HepG2 (cell line): ENCODE measurements around the gene SCIN. TPM values are rescaled to one million over a fixed set of nuclear protein-coding genes. Genes with fewer than 3 reads are reported as not detected.

Experiments used
- ATAC-seq: fragments of 200-7000 bp; cut with Tn5 transposase; 3 replicates; pipeline ENCODE4 v1.9.1; 2020; ENCODE audit warnings: mild to moderate bottlenecking, moderate library complexity
- BruUV-seq: library from RNA; stranded (reverse); fragments of 400-500 nt; replicated peaks from 2 replicates; lab custom pipeline; 2021; lab: Mats Ljungman, UMichigan
- CTCF ChIA-PET: fragments of 300-600 bp; formaldehyde crosslinking; extraction: SDS; loops from one replicate; lab custom pipeline; 2021; ENCODE audit warnings: low total read pairs, inconsistent platforms, low intra/inter-chr PET ratio; lab: Yijun Ruan, JAX
- POLR2A ChIA-PET: fragments of 350-600 bp; sonication (Branson Sonifier 250); formaldehyde crosslinking; loops from one replicate; lab custom pipeline; 2020; ENCODE audit warnings: antibody characterized with exemption, inconsistent platforms; lab: Yijun Ruan, JAX
- DNase-seq: peaks from one replicate; pipeline ENCODE4 v3.0.0-alpha.2; 2015; ENCODE audit warnings: low spot score
- FAIRE-seq: peaks from 3 replicates; lab custom pipeline; 2011; peaks lifted over from hg19 to GRCh38; lab: Jason Lieb, UNC
- H2AFZ ChIP-seq: one replicate; pipeline ENCODE4 v1.6.1; 2011; ENCODE audit warnings: low read length, inconsistent platforms
- H3K27ac ChIP-seq: fragments of 300-600 bp; 3 replicates; pipeline ENCODE4 v1.8.0; 2011; ENCODE audit warnings: mixed run types, mild to moderate bottlenecking, mixed read lengths, low read length, inconsistent platforms; ENCODE audit not compliant: insufficient read depth; ENCODE audit errors: extremely low read length
- H3K27me3 ChIP-seq, 2 experiments: fragments of 200-600 bp in 1 of 2; 2 replicates in 1 of 2; 3 replicates in 1 of 2; pipeline versions ENCODE4 v1.6.0 to v1.8.0; 2011; ENCODE audit warnings: low read length in 2 of 2, mild to moderate bottlenecking in 2 of 2, moderate library complexity in 2 of 2, inconsistent platforms in 1 of 2; ENCODE audit not compliant: insufficient read depth in 2 of 2, control insufficient read depth in 1 of 2
- H3K36me3 ChIP-seq, 2 experiments: fragments of 200-600 bp in 1 of 2; replicated peaks in 1 of 2; 2 replicates in 1 of 2; 3 replicates in 1 of 2; pipeline versions ENCODE4 v1.5.1 to v1.8.0; 2011; ENCODE audit warnings: low read length in 2 of 2, inconsistent platforms in 1 of 2; ENCODE audit not compliant: insufficient read depth in 2 of 2, control insufficient read depth in 1 of 2
- H3K4me1 ChIP-seq: 2 replicates; pipeline ENCODE4 v1.5.1; 2012; ENCODE audit warnings: low read length, inconsistent platforms; ENCODE audit not compliant: insufficient read depth
- H3K4me2 ChIP-seq: 2 replicates; pipeline ENCODE4 v1.6.0; 2011; ENCODE audit warnings: low read depth, low read length, inconsistent platforms
- H3K4me3 ChIP-seq, 3 experiments: fragments of 200-600 bp in 1 of 3; sonication (generic), shearing (Covaris generic) in 1 of 3; replicated peaks in 1 of 3; 2 replicates each; pipeline ENCODE4 v1.5.1; 2011 to 2016; ENCODE audit warnings: low read length in 3 of 3, inconsistent platforms in 2 of 3, low read depth in 2 of 3, mild to moderate bottlenecking in 2 of 3, control low read depth in 1 of 3, mixed read lengths in 1 of 3; ENCODE audit not compliant: insufficient read depth in 1 of 3
- H3K79me2 ChIP-seq: one replicate; pipeline ENCODE4 v1.6.1; 2011; ENCODE audit warnings: low read length, inconsistent platforms; ENCODE audit not compliant: insufficient read depth
- H3K9ac ChIP-seq: 2 replicates; pipeline ENCODE4 v1.6.0; 2011; ENCODE audit warnings: mild to moderate bottlenecking, low read depth, low read length, inconsistent platforms; ENCODE audit not compliant: insufficient read depth
- H3K9me3 ChIP-seq: 2 replicates; pipeline ENCODE4 v1.5.1; 2012; ENCODE audit warnings: mild to moderate bottlenecking, low read length
- H4K20me1 ChIP-seq: 2 replicates; pipeline ENCODE4 v1.6.0; 2011; ENCODE audit warnings: inconsistent platforms, mild to moderate bottlenecking, low read length, moderate library complexity; ENCODE audit not compliant: insufficient read depth
- FOXK2 ChIP-seq: fragments of 450-650 bp; IDR thresholded peaks from 2 replicates; pipeline ENCODE4 v1.6.1; 2016
- PHF5A ChIP-seq: IDR thresholded peaks from one replicate; pipeline ENCODE4 v1.6.1; 2018; ENCODE audit warnings: low read depth, missing genetic modification reagents; ENCODE audit not compliant: unreplicated experiment
- PRDM10 ChIP-seq: sonication (generic); formaldehyde crosslinking; IDR thresholded peaks from 2 replicates; pipeline ENCODE4 v1.4.0; 2020; ENCODE audit warnings: low read depth, missing genetic modification reagents
- ZNF644 ChIP-seq: IDR thresholded peaks from 2 replicates; pipeline ENCODE4 v1.6.1; 2016; ENCODE audit warnings: low read depth
- WGBS: methylation state at CpG from one replicate; pipeline ENCODE4 v1.1.6; 2017; ENCODE audit warnings: low lambda C conversion rate; 5-methylcytosine and 5-hydroxymethylcytosine counted together
- in situ Hi-C: cut with HindIII; loops from 2 replicates; pipeline ENCODE4 v1.10.0; 2017; ENCODE audit warnings: low pct_unique_long_range_greater_than_20kb; ENCODE audit not compliant: extremely low pct_ligation_motif_present
- intact Hi-C: fragments of 100-400 bp; cut with micrococcal nuclease; formaldehyde crosslinking; loops from one replicate; pipeline ENCODE4 v1.10.0; 2022; ENCODE audit not compliant: unreplicated experiment
- polyA plus RNA-seq, 8 experiments: library from polyadenylated mRNA; depleted of rRNA in 3 of 8; stranded (reverse) in 7 of 8; unstranded in 1 of 8; fragments of >200 nt; fragmentation: Illumina TruSeq in 4 of 8; extraction: Trizol in 4 of 8; gene quantifications; 2 replicates each; pipeline versions ENCODE4 v1.2.1 to v1.2.3, GENCODE V29; 2011 to 2016; ENCODE audit warnings: low read depth in 4 of 8, missing spikeins in 1 of 8, mixed read lengths in 1 of 8; ENCODE audit not compliant: insufficient read depth in 1 of 8
- total RNA-seq, 5 experiments: library from RNA; depleted of rRNA; stranded (reverse); fragments of >200 nt; fragmentation: Illumina TruSeq; extraction: Trizol; gene quantifications; 2 replicates each; pipeline ENCODE4 v1.2.3, GENCODE V29; 2016; ENCODE audit warnings: low read depth in 1 of 5

SCIN gene
- total and polyA plus RNA-seq, 2 of the 13 experiments (the other 11 are each of a cell fraction or from before 2014, with no cell fraction given) = not detected

GRCh38 chr7:12642508-12642907 lies 72.0 kb downstream of the SCIN start:
- intact Hi-C loops (loop anchor here (10.0 kb wide), 1 partner anchor 302 kb away; no protein-coding TSS in a partner anchor), in situ Hi-C loops (loop anchor here (5.0 to 10.0 kb wide), 3 partner anchors 40 to 375 kb away; no protein-coding TSS in a partner anchor)
- Histone ChIP-seq H3K9ac (no peak overlapping the region), H3K27me3 (no peaks in the 10 kb centered on the region), H3K27ac (no peak overlapping the region), H3K4me3 (no peak overlapping the region), H3K79me2 (no peaks in the 10 kb centered on the region), H3K36me3 (no peaks in the 10 kb centered on the region), H3K4me2 (no peak overlapping the region), H4K20me1 (no peaks in the 10 kb centered on the region), H3K9me3 (no peaks in the 10 kb centered on the region), H2AFZ (no peak overlapping the region), H3K4me1 (peaks cover 78% of the 10 kb centered on the region)
- BruUV-seq = no TSS peak
- no peak for ATAC-seq
- 97% methylated on average over 5 of the region's 5 CpGs for WGBS
- TF ChIP-seq FOXK2 (no peak), PRDM10 (CRISPR knock-in tag) (peak; percentile 61; the same call in 1 of the 2 replicates), PHF5A (CRISPR knock-in tag) (no peak), ZNF644 (CRISPR knock-in tag) (0 out of 2 replicates have a peak, but pooled peaks have one; percentile 32)
- no peak for DNase-seq
- no peak for FAIRE-seq
- ChIA-PET POLR2A (no interaction called here), CTCF (no interaction called here)
